NCI-H226 (cell line): Measurements from ENCODE around the gene TSPO.
"Not testable (repeated sequence)": the region's sequence is repeated elsewhere in the genome, so short reads cannot be mapped to it uniquely, and the experiment has no call there.

Source experiments
- DNase-seq: peaks from one replicate; pipeline ENCODE4 v3.0.0-alpha.2; 2015

Gene TSPO

GRCh38 chr22:43131773-43132501, 19.4 kb upstream of the TSPO start:
- DNase-seq = no peak

GRCh38 chr22:43133401-43133800, 18.0 kb upstream of the TSPO start:
- DNase-seq = no peak

- DNase-seq = no peak
These were observed 16.8 kb upstream of the TSPO start for GRCh38 chr22:43134553-43134952.

GRCh38 chr22:43135565-43135964, 15.8 kb upstream of the TSPO start:
- DNase-seq = no peak

GRCh38 chr22:43136255-43136654, 15.1 kb upstream of the TSPO start:
- DNase-seq = no peak

GRCh38 chr22:43136801-43137200, 14.6 kb upstream of the TSPO start:
- no peak for DNase-seq

- DNase-seq = peak; percentile 26
These were observed 8.3 kb upstream of the TSPO start, which contains the start of gene MCAT for GRCh38 chr22:43142880-43143562. TSS of gene MCAT (minus strand) at chr22:43143398. CDS start at chr22:43143348, 50 bp downstream.

- DNase-seq = no peak
These were observed 6.4 kb upstream of the TSPO start for GRCh38 chr22:43144949-43145348.

- DNase-seq = not testable (repeated sequence)
These were observed 6.0 kb upstream of the TSPO start for GRCh38 chr22:43145371-43145770.

- DNase-seq = not testable (repeated sequence)
These were observed 5.0 kb upstream of the TSPO start for GRCh38 chr22:43146332-43146731.

- DNase-seq = no peak
These were observed 3.5 kb upstream of the TSPO start for GRCh38 chr22:43147821-43148220.

GRCh38 chr22:43148581-43148980, 2.8 kb upstream of the TSPO start:
- no peak for DNase-seq

GRCh38 chr22:43150731-43151206, 590 bp upstream of the TSPO start:
- DNase-seq = no peak

GRCh38 chr22:43152003-43152356, 621 bp downstream of the TSPO start:
- no peak for DNase-seq

GRCh38 chr22:43152357-43153071, 1.2 kb downstream of the TSPO start:
- DNase-seq = peak; percentile 53

- DNase-seq = no peak
These were observed 2.5 kb downstream of the TSPO start for GRCh38 chr22:43153899-43154298.

GRCh38 chr22:43154887-43155536, 3.7 kb downstream of the TSPO start:
- no peak for DNase-seq

- DNase-seq = peak; percentile 5
These were observed 4.4 kb downstream of the TSPO start for GRCh38 chr22:43155789-43156188.

- DNase-seq = no peak
These were observed 5.1 kb downstream of the TSPO start for GRCh38 chr22:43156413-43156812.

- no peak for DNase-seq
These were observed 6.7 kb downstream of the TSPO start for GRCh38 chr22:43157874-43158546.

- no peak for DNase-seq
These were observed 7.6 kb downstream of the TSPO start for GRCh38 chr22:43158778-43159483.
